Gastrocnemius medialis (tissue), 4 donors: ENCODE results near the gene PTPRC.

Experiments
- POLR2A ChIP-seq, 2 donors: fragments of 450-650 bp; IDR thresholded peaks; one replicate each; pipeline ENCODE4 v1.6.1; 2017; ENCODE audit warnings: antibody characterized with exemption in 2 of 2, mild to moderate bottlenecking in 2 of 2, moderate library complexity in 2 of 2
- TF ChIP-seq, protein P1 (sequence below), 5 experiments: fragments of 450-650 bp in 3 of 5; fragments of 200-600 bp in 2 of 5; sonication (generic) in 2 of 5; IDR thresholded peaks in 4 of 5; conservative IDR thresholded peaks in 1 of 5; 1 replicate in 4 of 5; 2 replicates in 1 of 5; pipeline ENCODE4 v1.5.1; 2016 to 2019; ENCODE audit warnings: antibody characterized with exemption in 5 of 5, mild to moderate bottlenecking in 3 of 5, moderate library complexity in 3 of 5

DNA sequence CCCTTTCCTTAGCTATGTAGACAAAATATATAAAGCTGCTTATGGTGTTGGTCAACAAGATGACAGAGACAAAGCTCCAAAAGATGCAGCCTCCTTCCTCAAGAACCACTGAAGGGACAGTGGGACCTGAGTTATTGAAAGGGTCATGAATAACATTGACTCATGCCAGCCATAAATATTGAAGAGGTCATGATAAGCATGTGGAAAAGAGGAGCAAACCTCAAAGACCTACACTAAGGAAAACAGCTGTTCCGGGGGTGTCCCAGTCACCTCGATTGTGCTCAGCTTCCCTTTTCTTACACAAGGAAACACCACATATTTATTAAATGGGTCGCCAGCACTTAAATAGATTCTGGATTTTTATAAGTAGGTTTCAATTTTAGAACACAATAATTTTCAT is 112.9 kb downstream of the PTPRC start:
- TF ChIP-seq, protein P1, sequence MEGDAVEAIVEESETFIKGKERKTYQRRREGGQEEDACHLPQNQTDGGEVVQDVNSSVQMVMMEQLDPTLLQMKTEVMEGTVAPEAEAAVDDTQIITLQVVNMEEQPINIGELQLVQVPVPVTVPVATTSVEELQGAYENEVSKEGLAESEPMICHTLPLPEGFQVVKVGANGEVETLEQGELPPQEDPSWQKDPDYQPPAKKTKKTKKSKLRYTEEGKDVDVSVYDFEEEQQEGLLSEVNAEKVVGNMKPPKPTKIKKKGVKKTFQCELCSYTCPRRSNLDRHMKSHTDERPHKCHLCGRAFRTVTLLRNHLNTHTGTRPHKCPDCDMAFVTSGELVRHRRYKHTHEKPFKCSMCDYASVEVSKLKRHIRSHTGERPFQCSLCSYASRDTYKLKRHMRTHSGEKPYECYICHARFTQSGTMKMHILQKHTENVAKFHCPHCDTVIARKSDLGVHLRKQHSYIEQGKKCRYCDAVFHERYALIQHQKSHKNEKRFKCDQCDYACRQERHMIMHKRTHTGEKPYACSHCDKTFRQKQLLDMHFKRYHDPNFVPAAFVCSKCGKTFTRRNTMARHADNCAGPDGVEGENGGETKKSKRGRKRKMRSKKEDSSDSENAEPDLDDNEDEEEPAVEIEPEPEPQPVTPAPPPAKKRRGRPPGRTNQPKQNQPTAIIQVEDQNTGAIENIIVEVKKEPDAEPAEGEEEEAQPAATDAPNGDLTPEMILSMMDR (IDR thresholded peaks at IDR 0.05 in 4 of 5, conservative IDR thresholded peaks at IDR 0.05 in 1 of 5): no peak
- TF ChIP-seq POLR2A (IDR thresholded peaks at IDR 0.05): no peak
